ENCODE measurements around the gene RIC3.

- TF ChIP-seq POLR2A (IDR thresholded peaks at IDR 0.05) (no peak), POLR2AphosphoS5 (IDR thresholded peaks at IDR 0.05) (no peak), CTCF (IDR thresholded peaks at IDR 0.05) (no peak)
Measured at GRCh38 chr11:8199676-8200075, 30.9 kb upstream of the RIC3 start.
